HG03565 (cell line): ENCODE data around the gene ZFAND3.
"Not testable (repeated sequence)": the region's sequence is repeated elsewhere in the genome, so short reads cannot be mapped to it uniquely, and the experiment has no call there.

Experiments
- ATAC-seq: cut with Tn5 transposase; IDR thresholded peaks from one replicate; pipeline ENCODE4 v1.9.1; 2021; ENCODE audit warnings: mild to moderate bottlenecking, moderate library complexity; ENCODE audit not compliant: unreplicated experiment

ZFAND3 gene

GRCh38 chr6:37990762-37991525, 171.4 kb downstream of the ZFAND3 start:
- ATAC-seq, result no peak

GRCh38 chr6:37992749-37993148, 173.2 kb downstream of the ZFAND3 start:
- no peak for ATAC-seq

GRCh38 chr6:37993194-37993593, 173.7 kb downstream of the ZFAND3 start:
- not testable (repeated sequence) for ATAC-seq

GRCh38 chr6:37993596-37993995, 174.1 kb downstream of the ZFAND3 start:
- ATAC-seq, result no peak

- ATAC-seq, result no peak
Measured at GRCh38 chr6:37994223-37994622, 174.7 kb downstream of the ZFAND3 start.

- no peak for ATAC-seq
Measured at GRCh38 chr6:37998366-37998765, 178.8 kb downstream of the ZFAND3 start.

GRCh38 chr6:38001386-38001785, 181.9 kb downstream of the ZFAND3 start:
- ATAC-seq, result no peak

GRCh38 chr6:38004908-38005307, 185.4 kb downstream of the ZFAND3 start:
- no peak for ATAC-seq

GRCh38 chr6:38011937-38012336, 192.4 kb downstream of the ZFAND3 start:
- no peak for ATAC-seq

GRCh38 chr6:38012573-38012972, 193.0 kb downstream of the ZFAND3 start:
- ATAC-seq, result no peak

GRCh38 chr6:38015341-38015740, 195.8 kb downstream of the ZFAND3 start:
- no peak for ATAC-seq

- ATAC-seq, result no peak
Measured at GRCh38 chr6:38016824-38017223, 197.3 kb downstream of the ZFAND3 start.

- ATAC-seq, result no peak
Measured at GRCh38 chr6:38018755-38019165, 199.2 kb downstream of the ZFAND3 start.

- no peak for ATAC-seq
Measured at GRCh38 chr6:38020593-38020992, 201.1 kb downstream of the ZFAND3 start.

GRCh38 chr6:38021029-38021428, 201.5 kb downstream of the ZFAND3 start:
- no peak for ATAC-seq

- ATAC-seq, result no peak
Measured at GRCh38 chr6:38021571-38021970, 202.0 kb downstream of the ZFAND3 start.

GRCh38 chr6:38022688-38023087, 203.2 kb downstream of the ZFAND3 start:
- no peak for ATAC-seq

GRCh38 chr6:38024908-38025307, 205.4 kb downstream of the ZFAND3 start:
- no peak for ATAC-seq

GRCh38 chr6:38025451-38025850, 205.9 kb downstream of the ZFAND3 start:
- no peak for ATAC-seq

GRCh38 chr6:38027685-38028373, 208.3 kb downstream of the ZFAND3 start:
- no peak for ATAC-seq

- ATAC-seq, result no peak
Measured at GRCh38 chr6:38030380-38030779, 210.9 kb downstream of the ZFAND3 start.

GRCh38 chr6:38032797-38033196, 213.3 kb downstream of the ZFAND3 start:
- ATAC-seq, result no peak
